Measurements from ENCODE around the gene SLC48A1.

The SLC48A1 gene

GRCh38 chr12:47744778-47745436 is 28.1 kb upstream of the SLC48A1 start:
- no peak for DNase-seq

GRCh38 chr12:47745485-47746041 is 27.5 kb upstream of the SLC48A1 start:
- DNase-seq = no peak

GRCh38 chr12:47746073-47746472 is 27.0 kb upstream of the SLC48A1 start:
- no peak for DNase-seq

- no peak for DNase-seq
Observed at GRCh38 chr12:47746523-47746922, 26.5 kb upstream of the SLC48A1 start.

- DNase-seq = no peak
Observed at GRCh38 chr12:47747126-47747525, 25.9 kb upstream of the SLC48A1 start.

GRCh38 chr12:47747596-47748506 is 25.2 kb upstream of the SLC48A1 start:
- DNase-seq = no peak

GRCh38 chr12:47748507-47748828 is 24.6 kb upstream of the SLC48A1 start:
- DNase-seq = no peak

- DNase-seq = no peak
Observed at GRCh38 chr12:47748899-47749298, 24.1 kb upstream of the SLC48A1 start.

GRCh38 chr12:47750229-47750798 is 22.7 kb upstream of the SLC48A1 start:
- no peak for DNase-seq

GRCh38 chr12:47750916-47751470 is 22.0 kb upstream of the SLC48A1 start:
- DNase-seq = no peak

GRCh38 chr12:47751561-47751960 is 21.5 kb upstream of the SLC48A1 start:
- no peak for DNase-seq

- no peak for DNase-seq
Observed at GRCh38 chr12:47752121-47752520, 20.9 kb upstream of the SLC48A1 start.

- no peak for DNase-seq
Observed at GRCh38 chr12:47752552-47752951, 20.5 kb upstream of the SLC48A1 start.

- DNase-seq = no peak
Observed at GRCh38 chr12:47753021-47754001, 19.7 kb upstream of the SLC48A1 start.

- DNase-seq = no peak
Observed at GRCh38 chr12:47754126-47754525, 18.9 kb upstream of the SLC48A1 start.

- DNase-seq = no peak
Observed at GRCh38 chr12:47754881-47755280, 18.2 kb upstream of the SLC48A1 start.

GRCh38 chr12:47755655-47756562 is 17.1 kb upstream of the SLC48A1 start:
- no peak for DNase-seq

- no peak for DNase-seq
Observed at GRCh38 chr12:47757364-47757839, 15.6 kb upstream of the SLC48A1 start.

- DNase-seq = no peak
Observed at GRCh38 chr12:47757840-47758583, 15.0 kb upstream of the SLC48A1 start.

GRCh38 chr12:47758584-47758833 is 14.5 kb upstream of the SLC48A1 start:
- no peak for DNase-seq

Measured in activated naive CD4-positive, alpha-beta T cell treated with anti-CD3 and anti-CD28 coated beads, Interleukin-2, amount 50 U/mL, for 16 hours (primary cell).